Kidney (tissue), 14 donors: ENCODE results near the gene ST14. TPM values are rescaled to one million over a fixed set of nuclear protein-coding genes. Genes with fewer than 3 reads are reported as not detected.
"Not testable (repeated sequence)": the region's sequence is repeated elsewhere in the genome, so short reads cannot be mapped to it uniquely, and the experiment has no call there.

Experiments
- DNase-seq, 5 donors: peaks; one replicate each; pipeline ENCODE4 v3.0.0-alpha.2; 2013 to 2020
- FAIRE-seq: peaks from 2 replicates; lab custom pipeline; 2012; peaks lifted over from hg19 to GRCh38; lab: Jason Lieb, UNC
- H3K27ac ChIP-seq, 2 donors: one replicate each; pipeline ENCODE4 v1.7.0; 2013; ENCODE audit warnings: low read depth in 2 of 2, low read length in 2 of 2, inconsistent platforms in 1 of 2
- H3K27me3 ChIP-seq: one replicate; pipeline ENCODE4 v1.7.1; 2013; ENCODE audit warnings: low read length, inconsistent platforms; ENCODE audit not compliant: control insufficient read depth, insufficient read depth
- H3K36me3 ChIP-seq, 3 donors: one replicate each; pipeline versions ENCODE4 v1.7.0 to v1.7.1; 2013; ENCODE audit warnings: low read length in 3 of 3, control low read depth in 1 of 3, inconsistent platforms in 1 of 3; ENCODE audit not compliant: insufficient read depth in 3 of 3, control insufficient read depth in 2 of 3
- H3K4me1 ChIP-seq, 3 donors: one replicate each; pipeline versions ENCODE4 v1.7.0 to v1.7.1; 2013; ENCODE audit warnings: low read length in 3 of 3, inconsistent platforms in 1 of 3, low read depth in 1 of 3; ENCODE audit not compliant: control insufficient read depth in 2 of 3, insufficient read depth in 2 of 3
- H3K4me3 ChIP-seq, 3 donors: one replicate each; pipeline versions ENCODE4 v1.7.0 to v1.8.1; 2013; ENCODE audit warnings: low read length in 3 of 3, control low read depth in 1 of 3, inconsistent platforms in 1 of 3
- H3K9ac ChIP-seq, 3 donors: one replicate each; pipeline versions ENCODE4 v1.7.0 to v1.7.1; 2013; ENCODE audit warnings: low read length in 3 of 3, control low read depth in 1 of 3, inconsistent platforms in 1 of 3
- H3K9me3 ChIP-seq, 3 donors: one replicate each; pipeline versions ENCODE4 v1.7.0 to v1.7.1; 2013; ENCODE audit warnings: low read length in 3 of 3, control low read depth in 1 of 3, inconsistent platforms in 1 of 3; ENCODE audit not compliant: control insufficient read depth in 2 of 3, insufficient read depth in 1 of 3
- CTCF ChIP-seq: IDR thresholded peaks from 3 replicates; pipeline ENCODE4 v1.5.1; 2012; ENCODE audit warnings: mild to moderate bottlenecking, moderate library complexity, borderline replicate concordance; ENCODE audit not compliant: insufficient read depth; ENCODE audit errors: extremely low read depth
- intact Hi-C: fragments of 100-400 bp; cut with DNase I; formaldehyde crosslinking; loops from one replicate; pipeline ENCODE4 v1.11.1; 2022
- polyA plus RNA-seq: library from polyadenylated mRNA; stranded (reverse); fragments of 350-450 nt; fragmentation: Illumina TruSeq; extraction: RNeasy Lipid Tissue Mini Kit (QIAGEN cat#74804); gene quantifications from one replicate; pipeline ENCODE4 v1.2.3, GENCODE V29; 2014; ENCODE audit warnings: low read depth, low replicate concordance; ENCODE audit not compliant: insufficient read depth
- total RNA-seq: library from RNA; stranded (reverse); fragmentation: NEBNext Ultra II Directional; extraction: Animal tissue kit (Norgen Biotek cat#: 25700); gene quantifications from one replicate; pipeline ENCODE4 v1.2.1, GENCODE V29; 2021
- donor health status: control.
- donor health status: control.
- donor health status: control.
- donor health status: control.
- donor health status: control.
- donor health status: DM: yes; HTN: yes; CAD: no.
- donor health status: Normal renal cell carcinoma (clear cell type).

ST14 gene
- total and polyA plus RNA-seq, 2 donors from 2014 or later: 59.3 to 139 TPM

GRCh38 chr11:130192845-130193267 lies 33.3 kb downstream of the ST14 start:
- H3K4me3 ChIP-seq: no peak overlapping the region
- H3K27me3 ChIP-seq: no peaks in the 10 kb centered on the region
- peak in 2 of 5 donors; percentile 17 to 45 for DNase-seq
- intact Hi-C loops: no loop called here
- peaks cover 0 to 9% (median 4%) of the 10 kb centered on the region in 3 donors for H3K36me3 ChIP-seq
- FAIRE-seq: no peak
- peak overlapping the region in 1 of 3 donors; percentile 1 for H3K9ac ChIP-seq
- H3K4me1 ChIP-seq: peaks cover 0 to 4% (median 0%) of the 10 kb centered on the region in 3 donors
- TF ChIP-seq CTCF: no peak
- peak overlapping the region; percentile 33 to 60 for H3K27ac ChIP-seq
- H3K9me3 ChIP-seq: no peaks in the 10 kb centered on the region

- intact Hi-C loops, FAIRE-seq, DNase-seq: not testable (repeated sequence)
These were observed 34.0 kb downstream of the ST14 start for GRCh38 chr11:130193551-130193950.

GRCh38 chr11:130194241-130195023 lies 34.9 kb downstream of the ST14 start:
- intact Hi-C loops: no loop called here
- Histone ChIP-seq H3K4me3 (no peak overlapping the region), H3K4me1 (peaks cover 0 to 2% (median 0%) of the 10 kb centered on the region in 3 donors), H3K36me3 (peaks cover 0 to 9% (median 8%) of the 10 kb centered on the region in 3 donors), H3K9ac (no peak overlapping the region), H3K27ac (no peak overlapping the region), H3K9me3 (no peaks in the 10 kb centered on the region), H3K27me3 (no peaks in the 10 kb centered on the region)
- TF ChIP-seq CTCF: no peak
- no peak for FAIRE-seq
- DNase-seq: no peak

More at GRCh38 chr11:130193551-130193950, 34.0 kb downstream of the ST14 start:
- H3K27me3 ChIP-seq, H3K36me3 ChIP-seq, H3K4me1 ChIP-seq, H3K4me3 ChIP-seq, H3K9me3 ChIP-seq, H3K9ac ChIP-seq: not testable (repeated sequence)
- peak overlapping the region in 1 of 2 donors; percentile 33 for H3K27ac ChIP-seq

GRCh38 chr11:130197386-130198035 lies 37.9 kb downstream of the ST14 start:
- Histone ChIP-seq H3K9me3 (no peaks in the 10 kb centered on the region), H3K9ac (no peak overlapping the region), H3K4me1 (peaks cover 0 to 1% (median 0%) of the 10 kb centered on the region in 3 donors), H3K27ac (no peak overlapping the region), H3K27me3 (no peaks in the 10 kb centered on the region), H3K36me3 (peaks cover 2 to 20% (median 14%) of the 10 kb centered on the region in 3 donors), H3K4me3 (no peak overlapping the region)
- intact Hi-C loops: no loop called here
- TF ChIP-seq CTCF: no peak
- FAIRE-seq: no peak
- no peak for DNase-seq
